ENCODE measurements around the gene PISD.

DNA sequence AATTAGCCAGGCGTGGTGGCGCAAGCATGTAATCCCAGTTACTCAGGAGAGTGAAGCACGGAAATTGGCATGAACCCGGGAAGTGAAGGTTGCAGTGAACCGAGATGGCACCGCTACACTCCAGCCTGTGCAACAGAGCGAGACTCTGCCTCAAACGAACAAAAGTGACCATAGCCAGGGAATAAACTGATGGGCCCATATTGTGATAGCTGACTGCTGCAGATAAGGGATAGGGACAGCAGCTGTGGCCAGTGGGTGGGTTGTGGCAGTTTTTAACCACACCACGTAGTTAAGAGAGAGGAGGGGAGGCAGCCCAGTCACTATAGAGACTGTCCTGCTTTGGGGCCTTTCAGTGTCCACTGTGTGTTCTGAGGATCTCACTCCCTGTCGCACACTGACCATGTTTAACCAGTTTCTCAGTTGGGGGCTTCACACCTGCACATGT lies 58.9 kb downstream of the PISD start:
- TF ChIP-seq BHLHE40 (IDR thresholded peaks at IDR 0.05; ENCODE audit: borderline replicate concordance), result no peak
- TF ChIP-seq HDGF (IDR thresholded peaks at IDR 0.05; ENCODE audit: borderline replicate concordance), result no peak
- no peak for TF ChIP-seq FOXK2 (IDR thresholded peaks at IDR 0.05)
- TF ChIP-seq, protein P1, sequence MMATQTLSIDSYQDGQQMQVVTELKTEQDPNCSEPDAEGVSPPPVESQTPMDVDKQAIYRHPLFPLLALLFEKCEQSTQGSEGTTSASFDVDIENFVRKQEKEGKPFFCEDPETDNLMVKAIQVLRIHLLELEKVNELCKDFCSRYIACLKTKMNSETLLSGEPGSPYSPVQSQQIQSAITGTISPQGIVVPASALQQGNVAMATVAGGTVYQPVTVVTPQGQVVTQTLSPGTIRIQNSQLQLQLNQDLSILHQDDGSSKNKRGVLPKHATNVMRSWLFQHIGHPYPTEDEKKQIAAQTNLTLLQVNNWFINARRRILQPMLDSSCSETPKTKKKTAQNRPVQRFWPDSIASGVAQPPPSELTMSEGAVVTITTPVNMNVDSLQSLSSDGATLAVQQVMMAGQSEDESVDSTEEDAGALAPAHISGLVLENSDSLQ (IDR thresholded peaks at IDR 0.05), result no peak
- no peak for TF ChIP-seq SUZ12 (IDR thresholded peaks at IDR 0.05)
- TF ChIP-seq ARNT (IDR thresholded peaks at IDR 0.05), result no peak
- TF ChIP-seq TARDBP (IDR thresholded peaks at IDR 0.05), result no peak
- TF ChIP-seq SP1 (IDR thresholded peaks at IDR 0.05), result no peak
